Eye (tissue), 1 donor: ENCODE measurements around the gene SNX17.
A peak's percentile ranks its signal among the peaks of the same experiment; 100 is the strongest.
"Not testable (repeated sequence)": the region's sequence is repeated elsewhere in the genome, so short reads cannot be mapped to it uniquely, and the experiment has no call there.

ENCODE experiments used
- DNase-seq: peaks from one replicate; pipeline ENCODE4 v3.0.0-alpha.2; 2015

SNX17 gene, protein sequence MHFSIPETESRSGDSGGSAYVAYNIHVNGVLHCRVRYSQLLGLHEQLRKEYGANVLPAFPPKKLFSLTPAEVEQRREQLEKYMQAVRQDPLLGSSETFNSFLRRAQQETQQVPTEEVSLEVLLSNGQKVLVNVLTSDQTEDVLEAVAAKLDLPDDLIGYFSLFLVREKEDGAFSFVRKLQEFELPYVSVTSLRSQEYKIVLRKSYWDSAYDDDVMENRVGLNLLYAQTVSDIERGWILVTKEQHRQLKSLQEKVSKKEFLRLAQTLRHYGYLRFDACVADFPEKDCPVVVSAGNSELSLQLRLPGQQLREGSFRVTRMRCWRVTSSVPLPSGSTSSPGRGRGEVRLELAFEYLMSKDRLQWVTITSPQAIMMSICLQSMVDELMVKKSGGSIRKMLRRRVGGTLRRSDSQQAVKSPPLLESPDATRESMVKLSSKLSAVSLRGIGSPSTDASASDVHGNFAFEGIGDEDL

DNA sequence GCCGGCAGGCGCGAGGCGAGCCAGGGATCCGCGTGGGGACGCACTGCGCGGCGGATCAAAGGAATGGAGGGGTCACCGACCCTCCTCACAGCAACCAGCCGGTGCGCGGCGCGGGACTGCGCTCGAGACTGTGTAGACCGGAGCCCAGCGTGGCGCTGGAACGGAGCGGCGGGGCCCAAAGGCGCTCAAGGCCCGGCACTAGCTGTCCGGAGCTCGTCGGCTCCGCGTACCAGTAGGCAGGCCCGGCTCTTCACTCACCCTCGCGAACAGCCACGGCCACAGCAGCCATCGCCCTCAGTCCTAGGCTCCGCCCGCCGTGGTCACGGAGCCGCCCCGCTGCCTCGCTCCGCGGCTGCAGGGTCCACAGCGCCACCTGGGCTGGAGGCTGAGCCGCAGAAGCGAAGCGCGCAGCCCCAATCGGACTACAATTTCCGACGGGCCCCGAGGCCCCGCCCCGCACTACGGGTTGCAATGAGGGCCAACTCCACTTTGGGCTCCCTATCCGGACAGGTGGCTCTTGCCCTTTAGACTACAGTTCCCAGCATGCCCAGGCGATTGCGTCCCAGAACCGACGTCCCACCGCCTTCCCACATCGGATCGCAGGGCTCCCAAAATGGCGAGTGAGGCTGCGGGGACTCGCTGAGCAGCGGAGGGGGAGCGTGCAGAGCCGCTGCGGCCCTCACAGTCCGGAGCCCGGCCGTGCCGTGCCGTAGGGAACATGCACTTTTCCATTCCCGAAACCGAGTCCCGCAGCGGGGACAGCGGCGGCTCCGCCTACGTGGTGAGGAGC, at the start of gene SNX17, which contains the start of gene EIF2B4:
Gene SNX17 (plus strand): TSS at position 591 of the 790 bp plus-strand sequence. CDS start 128 bp downstream, at position 719.
Gene EIF2B4 (minus strand): TSS at position 313 of the 790 bp plus-strand sequence. CDS start 24 bp downstream, at position 289.
- peak; percentile 100 for DNase-seq

DNA sequence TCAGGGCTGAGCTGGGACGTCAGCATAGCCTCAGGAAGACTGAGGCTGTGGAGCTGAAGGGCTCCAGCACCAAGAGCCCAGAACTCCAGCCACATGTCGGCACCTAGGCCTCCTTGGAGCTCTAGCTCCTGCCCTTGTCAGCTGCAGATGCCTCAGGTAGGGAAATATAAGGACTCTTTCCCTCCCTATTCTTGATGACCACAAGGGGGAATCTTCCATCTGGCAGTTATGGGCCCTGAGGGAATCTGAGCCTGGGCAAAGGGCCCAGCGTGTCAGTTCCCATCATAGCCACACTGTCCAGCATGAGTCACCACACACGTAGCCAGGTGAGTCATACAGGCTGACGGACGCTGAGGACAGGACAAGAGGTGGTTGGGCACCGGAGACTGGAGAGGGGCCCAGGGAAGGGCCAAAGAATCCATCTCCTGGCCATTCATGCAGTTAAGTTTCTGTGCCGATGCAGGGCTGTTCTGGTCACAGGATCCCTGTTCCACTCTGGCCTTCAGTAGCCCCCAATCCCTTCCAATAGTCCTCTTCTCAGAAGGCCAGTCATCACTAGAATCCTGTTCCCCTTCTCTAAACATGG, 49.4 kb upstream of the SNX17 start:
- DNase-seq: peak; percentile 24

DNA sequence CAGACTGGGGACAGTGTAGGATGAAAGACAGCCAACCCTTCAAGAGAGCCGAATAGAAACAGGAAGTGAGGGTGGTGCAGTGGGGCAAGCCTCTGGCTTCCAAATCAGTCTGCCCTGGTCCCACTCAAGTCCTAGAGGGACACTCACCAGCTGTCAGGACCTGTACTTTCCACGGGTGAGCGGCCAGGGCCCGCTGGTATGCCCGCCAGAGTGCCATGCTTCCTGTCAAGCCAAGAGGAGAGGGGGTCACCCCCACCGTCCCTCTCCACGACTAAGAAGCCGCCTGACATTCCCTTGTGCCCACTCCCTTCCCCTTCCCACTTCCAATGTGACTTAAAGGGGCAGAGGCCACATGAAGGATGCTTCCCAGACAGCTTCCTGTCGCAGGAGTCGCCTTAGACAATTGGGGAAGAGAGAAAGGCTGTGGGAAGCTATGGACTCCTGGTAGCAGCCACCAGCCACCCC, 48.1 kb upstream of the SNX17 start:
- DNase-seq: no peak

DNA sequence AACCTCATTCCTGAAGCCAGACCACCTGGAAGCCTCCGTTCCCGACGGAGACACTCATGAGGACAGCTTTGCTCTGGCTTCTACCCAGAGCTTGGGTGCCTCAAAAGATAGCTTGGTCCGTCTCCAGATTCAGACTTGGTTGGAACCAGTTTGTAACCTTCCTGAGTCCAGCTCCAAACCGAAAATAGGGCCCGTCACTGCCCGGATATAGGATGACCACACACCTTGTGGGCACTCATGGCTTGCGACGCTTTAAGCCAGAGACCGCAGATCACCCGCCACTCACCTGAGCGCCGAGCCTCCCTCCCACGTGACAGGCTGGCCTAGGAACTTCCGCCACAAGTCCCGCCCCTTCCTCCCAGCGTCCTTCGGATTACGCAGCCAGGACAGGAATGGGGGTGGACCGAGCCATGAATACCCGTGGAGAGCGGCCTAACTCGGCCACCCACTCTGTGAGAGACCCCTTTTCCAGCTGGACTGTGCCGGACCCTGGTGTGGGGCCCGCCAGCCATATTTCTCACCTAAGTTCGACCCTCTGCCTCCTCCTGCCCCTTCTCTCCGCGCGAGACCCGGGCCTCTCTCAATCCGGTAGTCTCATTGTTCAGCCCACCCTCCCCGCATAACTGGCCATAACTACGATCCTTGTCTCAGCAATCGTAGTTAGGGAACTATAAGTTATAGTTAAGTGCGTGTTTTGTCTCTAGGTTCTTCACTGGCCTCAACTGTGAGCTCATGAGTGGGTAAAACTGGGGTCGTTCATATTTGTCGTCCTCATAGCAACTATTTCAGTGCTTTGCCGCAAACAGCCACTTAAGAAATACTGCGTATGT, 47.4 kb upstream of the SNX17 start, which contains the start of gene MPV17:
Gene MPV17 (minus strand): TSS at position 332 of the 830 bp plus-strand sequence. CDS start 580 bp downstream, outside the sequence.
- DNase-seq: peak; percentile 97

DNA sequence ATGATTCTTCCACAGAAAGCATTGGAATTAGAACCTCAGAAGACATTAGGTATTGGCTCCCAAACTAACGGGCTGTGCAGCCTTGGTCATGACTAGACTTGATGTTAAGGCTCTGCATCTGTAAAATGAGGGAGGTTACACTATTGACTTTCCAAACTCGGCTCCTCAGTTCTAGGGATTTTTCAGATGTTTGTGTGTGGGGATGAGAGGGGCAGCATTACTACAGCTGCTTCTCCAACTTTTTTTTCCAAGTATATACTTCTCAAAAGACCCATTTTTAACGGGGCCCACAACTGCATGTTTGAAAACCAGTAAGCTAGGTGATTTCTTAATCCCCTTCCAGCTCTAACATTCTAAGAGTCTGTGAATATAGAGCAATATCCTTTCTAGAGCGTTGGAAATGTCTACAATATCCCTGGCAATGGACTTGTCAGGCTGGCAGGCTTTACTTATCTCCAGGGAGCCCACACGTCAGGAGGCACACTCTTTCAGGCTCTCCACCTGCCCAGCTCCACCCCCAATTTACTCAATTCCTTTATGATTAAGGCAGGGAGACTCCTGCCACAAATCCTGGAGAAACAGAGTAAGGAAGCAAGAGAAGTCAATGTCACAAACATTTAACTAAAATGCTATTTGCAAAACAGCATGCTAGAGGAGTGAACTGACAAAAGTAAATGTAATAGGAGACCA, 46.7 kb upstream of the SNX17 start:
- DNase-seq: no peak

DNA sequence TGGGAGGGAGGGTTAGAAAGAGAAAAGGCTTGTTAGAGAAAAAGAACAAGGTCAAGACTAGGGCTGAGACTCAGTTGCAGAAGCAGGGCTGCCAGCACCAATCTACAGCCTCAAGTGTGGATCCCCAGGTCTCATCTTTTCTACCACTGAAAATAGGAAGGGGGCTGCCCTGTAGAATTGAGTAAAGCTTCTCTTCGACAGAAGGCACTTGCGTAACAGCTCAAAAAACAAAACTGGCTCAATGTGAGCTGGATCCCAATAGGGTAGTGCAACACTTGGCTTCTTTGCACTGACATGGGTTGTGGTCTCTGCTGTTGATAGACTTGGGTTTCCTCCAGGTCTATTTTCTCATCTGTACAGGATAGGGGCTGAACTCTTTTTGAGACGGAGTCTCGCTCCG, 45.7 kb upstream of the SNX17 start:
- no peak for DNase-seq

DNA sequence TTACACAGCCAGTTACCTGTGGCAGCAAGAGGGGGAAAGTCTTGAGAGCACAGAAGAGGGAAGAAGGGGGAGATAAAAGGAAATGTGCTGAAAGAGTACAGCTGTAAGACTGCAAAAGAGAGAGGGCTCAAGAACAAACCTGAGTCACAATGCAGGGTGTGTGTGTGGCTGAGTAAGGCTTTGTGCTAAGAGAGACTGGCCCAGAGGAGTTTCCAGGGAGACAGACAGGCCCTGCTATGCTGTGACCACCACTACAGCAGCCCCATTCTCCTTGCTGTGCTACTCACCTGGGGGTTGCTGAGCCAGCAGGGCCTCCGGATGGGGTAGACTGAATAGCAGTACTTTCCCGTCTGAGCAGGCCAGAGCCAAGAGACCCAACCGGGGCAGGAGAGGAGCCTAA, 35.1 kb upstream of the SNX17 start:
- no peak for DNase-seq

DNA sequence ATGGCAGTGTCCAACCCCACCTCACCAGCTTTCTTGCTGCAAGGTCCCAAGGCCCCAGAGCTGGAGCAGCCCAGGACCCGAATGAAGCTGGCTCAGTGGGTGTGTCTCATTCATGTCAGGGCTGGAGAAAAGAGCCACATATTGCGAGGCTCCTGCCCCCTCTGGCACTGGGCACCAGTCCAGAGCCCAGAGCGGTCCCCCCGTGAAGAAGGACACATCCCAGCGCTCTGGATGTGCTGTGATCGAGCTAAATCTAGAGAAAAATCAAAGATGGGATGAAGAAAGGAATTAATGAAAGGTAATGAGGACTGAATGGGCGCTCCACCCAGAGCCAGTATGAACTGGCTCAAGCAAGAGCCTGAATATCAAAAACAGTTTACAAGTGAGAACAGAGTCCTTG, 34.2 kb upstream of the SNX17 start:
- DNase-seq: no peak

DNA sequence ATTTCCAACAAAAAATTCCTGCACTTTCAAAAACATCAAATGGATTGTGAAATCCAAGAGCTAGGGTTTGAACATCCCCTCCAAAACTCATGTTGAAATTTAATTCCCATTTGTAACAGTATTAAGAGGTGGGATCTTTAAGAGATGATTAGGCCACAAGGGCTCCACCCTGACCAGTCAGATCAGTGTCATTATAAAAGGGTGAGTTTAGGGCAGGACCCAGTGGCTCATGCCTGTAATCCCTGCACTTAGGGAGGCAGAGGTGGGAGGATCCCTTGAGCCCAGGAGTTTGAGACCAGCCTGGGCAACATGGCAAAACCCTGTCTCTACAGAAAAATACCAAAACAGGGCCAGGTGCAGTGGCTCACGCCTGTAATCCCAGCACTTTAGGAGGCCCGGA, 22.8 kb upstream of the SNX17 start:
- no peak for DNase-seq

DNA sequence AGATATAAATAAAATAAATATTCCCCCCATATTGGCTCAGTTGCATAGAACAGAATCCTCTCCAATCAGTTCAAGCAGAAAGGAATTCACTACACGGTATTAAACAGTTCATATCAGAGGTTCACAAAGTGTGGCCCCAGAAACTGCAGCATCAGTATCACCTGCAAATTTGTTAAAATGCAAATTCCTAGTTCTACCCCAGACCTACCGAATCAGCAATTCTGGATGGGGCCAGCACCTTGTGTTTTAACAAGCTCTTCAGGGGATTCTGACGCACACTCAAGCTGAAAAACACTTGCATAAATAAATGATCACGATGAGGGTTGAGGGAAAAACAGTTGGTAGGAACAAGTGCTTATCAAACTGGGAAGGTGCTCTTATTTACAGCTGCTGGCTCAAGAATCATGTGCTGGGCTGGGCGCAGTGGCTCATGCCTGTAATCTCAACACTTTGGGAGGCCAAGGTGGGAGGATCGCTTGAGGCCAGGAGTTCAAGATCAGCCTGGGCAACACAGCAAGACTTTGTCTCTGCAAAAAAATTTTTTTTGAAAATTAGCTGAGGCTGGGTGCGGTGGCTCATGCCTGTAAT, 20.2 kb upstream of the SNX17 start:
- no peak for DNase-seq

DNA sequence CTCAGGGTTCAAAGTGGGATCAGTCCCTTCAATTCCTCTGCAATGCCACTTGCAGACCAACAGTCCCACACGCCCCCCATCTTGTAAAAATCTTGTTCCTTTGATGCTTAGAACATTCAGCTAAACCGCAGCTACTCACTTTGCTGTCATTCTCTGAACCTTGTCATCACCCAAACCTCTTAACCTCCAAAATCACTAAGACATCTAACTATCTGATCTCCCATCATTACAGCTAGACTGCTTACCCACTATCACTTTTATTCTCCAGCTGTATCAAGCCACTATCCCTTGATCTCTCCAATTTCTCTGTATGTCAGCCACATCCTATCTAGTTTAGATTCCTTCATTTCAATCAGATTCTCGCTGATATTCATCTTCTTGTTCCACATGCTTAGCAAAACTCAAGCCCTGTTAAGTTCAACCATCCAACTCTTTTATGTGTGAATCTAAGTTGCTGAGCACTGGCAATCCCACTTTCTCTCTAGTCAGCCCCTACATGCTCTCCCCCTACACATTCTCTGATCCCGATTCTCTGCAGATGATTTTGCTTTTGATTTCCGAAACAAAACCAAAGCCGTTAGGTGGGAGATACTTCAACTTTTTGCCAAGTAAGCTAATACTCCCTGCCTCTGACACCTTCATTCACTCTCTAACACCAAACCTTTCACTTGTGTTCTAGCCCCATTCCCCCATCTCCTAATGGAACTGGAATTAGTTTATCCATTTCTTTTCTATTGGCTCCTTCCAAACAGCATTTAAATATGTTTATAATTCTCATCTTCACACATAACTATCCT, 18.4 kb upstream of the SNX17 start:
- no peak for DNase-seq

DNA sequence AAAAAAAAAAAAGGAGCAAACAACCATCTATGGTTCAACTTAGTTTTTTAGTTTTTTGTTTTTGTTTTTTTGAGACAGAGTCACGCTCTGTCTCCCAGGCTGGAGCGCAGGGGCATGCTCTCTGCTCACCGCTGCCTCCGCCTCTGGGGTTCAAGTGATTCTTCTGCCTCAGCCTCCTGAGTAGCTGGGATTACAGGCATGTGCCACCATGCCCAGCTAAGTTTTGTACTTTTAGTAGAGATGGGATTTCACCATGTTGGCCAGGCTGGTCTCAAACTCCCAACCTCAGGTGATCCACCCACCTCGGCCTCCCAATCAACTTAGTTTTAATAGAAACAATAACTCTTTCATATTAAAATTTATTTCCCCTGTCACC, 17.0 kb upstream of the SNX17 start:
- DNase-seq: not testable (repeated sequence)

DNA sequence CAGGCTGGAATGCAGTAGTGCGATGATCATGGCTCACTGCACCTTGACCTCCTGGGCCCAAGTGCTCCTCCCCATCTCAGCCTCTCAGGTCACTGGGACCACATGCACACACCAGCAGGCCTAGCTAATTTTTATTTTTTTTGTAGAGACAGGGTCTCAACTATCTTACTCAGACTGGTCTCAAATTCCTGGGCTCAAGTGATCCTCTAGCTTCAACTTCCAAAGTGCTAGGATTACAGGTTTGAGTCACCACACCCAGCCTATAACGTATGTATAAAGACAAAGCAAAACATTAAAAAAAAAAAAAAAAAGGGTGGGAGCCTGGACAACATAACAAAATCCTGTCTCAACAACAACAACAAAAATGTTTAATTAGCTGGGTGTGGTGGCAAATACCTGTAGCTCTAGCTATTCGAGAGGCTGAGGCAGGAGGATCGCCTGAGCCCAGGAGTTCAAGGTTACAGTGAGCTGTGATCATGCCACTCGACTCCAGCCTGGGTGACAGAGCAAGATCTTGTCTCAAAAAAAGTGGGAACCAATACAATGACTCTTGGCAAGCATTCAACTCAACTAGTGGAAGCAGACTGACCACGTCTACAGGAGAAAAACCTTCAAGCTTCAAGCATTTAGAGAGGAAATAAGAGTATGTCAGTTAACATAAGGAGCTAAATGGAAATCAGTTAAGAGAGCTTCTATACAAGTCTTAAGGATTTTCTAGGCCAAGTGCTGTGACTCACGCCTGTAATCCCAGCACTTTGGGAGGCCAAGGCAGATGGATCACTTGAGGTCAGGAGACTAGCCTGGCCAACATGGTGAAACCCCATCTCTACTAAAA, 16.4 kb upstream of the SNX17 start:
- no peak for DNase-seq

DNA sequence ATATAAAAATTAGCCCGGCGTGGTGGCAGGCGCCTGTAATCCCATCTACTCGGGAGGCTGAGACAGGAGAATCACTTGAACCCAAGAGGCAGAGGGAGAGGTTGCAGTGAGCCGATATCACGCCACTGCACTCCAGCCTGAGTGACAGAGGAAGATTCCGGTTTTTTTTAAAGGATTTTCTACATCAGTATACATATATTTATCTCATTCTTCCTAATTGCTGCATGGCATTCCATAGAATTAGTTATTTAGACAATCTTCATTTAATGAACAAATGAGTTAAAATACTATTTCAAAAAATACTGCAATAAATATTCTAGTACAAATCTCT, 15.9 kb upstream of the SNX17 start:
- no peak for DNase-seq

DNA sequence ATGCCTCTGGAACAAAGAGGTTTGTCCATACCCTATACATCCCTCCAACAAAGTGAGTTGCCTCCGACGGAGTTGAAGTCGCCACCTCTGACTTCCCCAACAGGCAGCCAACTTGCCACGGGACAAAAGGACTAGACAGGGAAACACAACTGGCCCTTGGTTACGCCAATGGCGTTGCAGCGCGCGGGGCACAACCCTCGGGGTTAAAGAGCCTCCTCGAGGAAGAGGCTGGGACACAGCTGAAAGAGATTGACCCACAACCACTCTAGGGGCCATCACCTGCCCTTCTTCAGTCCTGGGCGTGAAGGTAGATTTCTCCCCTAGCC, 14.4 kb upstream of the SNX17 start:
- DNase-seq: no peak

DNA sequence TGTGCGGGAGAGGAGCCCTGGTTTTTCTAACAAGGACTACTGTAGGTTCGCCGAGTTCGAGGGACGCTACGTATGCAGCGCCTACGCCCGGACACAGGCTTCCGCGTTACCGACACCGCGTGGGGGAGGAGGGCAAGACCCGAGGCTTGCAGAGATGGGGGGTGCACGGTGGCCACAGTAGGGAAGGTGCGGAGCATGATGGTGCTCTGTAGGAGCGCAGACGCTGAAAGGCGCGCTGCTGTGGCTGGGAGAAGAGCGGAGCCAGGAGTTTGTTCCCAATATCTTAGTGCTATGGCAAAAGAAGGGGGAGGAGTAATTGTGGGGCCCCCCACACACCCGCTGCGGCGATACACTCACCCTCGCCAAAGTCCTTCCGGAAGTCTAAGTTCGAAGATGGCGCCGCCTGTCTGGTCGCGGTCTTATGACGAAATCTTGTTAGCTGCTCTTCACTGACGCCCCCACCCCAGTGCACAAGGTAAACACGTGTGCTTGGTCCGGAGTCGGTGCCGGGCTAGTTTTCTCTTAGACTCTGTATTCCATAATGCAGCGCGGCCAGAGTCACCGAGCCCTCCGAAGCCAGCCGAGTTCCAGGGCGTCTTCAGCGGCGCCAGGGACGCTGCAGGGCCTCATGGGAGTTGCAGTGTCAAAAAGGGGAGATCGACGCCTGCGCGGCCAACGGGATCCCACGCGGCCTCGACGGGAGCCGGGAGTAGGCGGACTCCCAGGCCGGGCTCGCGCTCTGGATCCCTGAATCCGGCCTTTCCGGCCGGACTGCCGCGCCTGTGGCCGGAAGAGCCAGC, 13.8 kb upstream of the SNX17 start, which contains the start of gene GTF3C2:
Gene GTF3C2 (minus strand): TSS at position 383 of the 800 bp plus-strand sequence. CDS start 13,210 bp downstream, outside the sequence.
- peak; percentile 99 for DNase-seq

DNA sequence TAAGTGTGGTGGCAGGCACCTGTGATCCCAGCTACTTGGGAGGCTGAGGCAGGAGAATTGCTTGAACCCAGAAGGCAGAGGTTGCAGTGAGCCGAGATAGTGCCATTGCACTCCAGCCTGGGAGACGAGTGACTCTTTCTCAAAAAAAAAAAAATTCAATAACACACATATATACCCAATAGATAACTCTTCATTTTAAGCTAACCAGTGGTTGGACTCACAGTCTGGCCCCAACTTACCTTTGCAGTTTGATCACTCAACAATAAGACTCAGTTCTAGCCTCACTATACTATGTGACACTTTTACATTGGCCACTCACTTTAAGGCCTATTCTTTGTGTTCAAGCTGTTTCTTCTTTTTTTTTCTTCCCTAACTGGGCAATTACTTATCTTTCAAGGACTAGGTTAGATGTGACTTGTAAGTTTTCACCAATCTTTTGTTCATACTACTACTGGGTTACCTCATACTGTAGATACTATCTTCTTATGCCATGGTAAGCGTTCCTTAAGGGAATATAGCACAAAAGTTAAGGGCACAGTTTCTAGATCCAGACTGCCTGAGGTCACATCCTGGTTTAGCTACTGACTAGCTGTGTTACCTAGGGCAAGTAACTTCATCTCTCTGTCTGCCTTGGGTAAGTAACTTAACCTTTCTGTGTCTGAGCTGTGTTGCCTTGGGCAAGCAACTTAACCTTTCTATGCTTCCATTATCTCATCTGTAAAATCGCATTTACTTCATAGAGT, 7.6 kb upstream of the SNX17 start:
- no peak for DNase-seq

DNA sequence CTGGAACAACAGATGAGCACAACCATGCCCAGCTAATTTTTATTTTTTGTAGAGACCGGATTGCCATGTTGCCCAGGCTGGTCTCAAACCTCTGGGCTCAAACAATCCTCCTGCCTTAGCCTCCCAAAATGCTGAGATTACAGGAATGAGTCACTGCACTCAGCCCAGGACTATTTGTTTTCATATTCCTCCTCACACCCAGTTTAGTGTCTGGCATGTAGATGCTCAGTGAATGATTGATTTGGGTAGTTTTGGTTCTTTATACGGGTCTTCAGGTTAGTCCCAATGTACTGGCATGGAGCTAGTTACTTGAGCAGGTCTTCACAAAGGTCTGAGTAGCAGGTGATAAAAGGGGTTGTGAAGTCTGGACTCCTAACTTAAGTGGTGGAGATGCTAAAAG, 6.5 kb upstream of the SNX17 start:
- no peak for DNase-seq
